GM19463 (cell line): ENCODE data around the gene PCGF3.
"Not testable (repeated sequence)": the region's sequence is repeated elsewhere in the genome, so short reads cannot be mapped to it uniquely, and the experiment has no call there.

Source experiments
- ATAC-seq: cut with Tn5 transposase; IDR thresholded peaks from one replicate; pipeline ENCODE4 v1.9.1; 2021; ENCODE audit warnings: mild to moderate bottlenecking, moderate library complexity; ENCODE audit not compliant: unreplicated experiment

PCGF3 gene

GRCh38 chr4:721261-722168 lies 15.9 kb downstream of the PCGF3 start:
- ATAC-seq, result no peak

- no peak for ATAC-seq
Measured at GRCh38 chr4:722169-722725, 16.6 kb downstream of the PCGF3 start.

- ATAC-seq, result no peak
Measured at GRCh38 chr4:722851-723360, 17.3 kb downstream of the PCGF3 start.

- ATAC-seq, result no peak
Measured at GRCh38 chr4:723751-724530, 18.3 kb downstream of the PCGF3 start.

- no peak for ATAC-seq
Measured at GRCh38 chr4:725391-726234, 20.0 kb downstream of the PCGF3 start.

- no peak for ATAC-seq
Measured at GRCh38 chr4:726235-726787, 20.7 kb downstream of the PCGF3 start.

- no peak for ATAC-seq
Measured at GRCh38 chr4:726838-727237, 21.2 kb downstream of the PCGF3 start.

GRCh38 chr4:727576-727975 lies 21.9 kb downstream of the PCGF3 start:
- ATAC-seq, result no peak

- ATAC-seq, result no peak
Measured at GRCh38 chr4:729336-730315, 24.0 kb downstream of the PCGF3 start.

GRCh38 chr4:730511-730910 lies 24.9 kb downstream of the PCGF3 start:
- no peak for ATAC-seq

- not testable (repeated sequence) for ATAC-seq
Measured at GRCh38 chr4:730946-731904, 25.6 kb downstream of the PCGF3 start.

GRCh38 chr4:731954-732353 lies 26.3 kb downstream of the PCGF3 start:
- not testable (repeated sequence) for ATAC-seq

- no peak for ATAC-seq
Measured at GRCh38 chr4:732486-732885, 26.9 kb downstream of the PCGF3 start.

GRCh38 chr4:732911-733630 lies 27.4 kb downstream of the PCGF3 start:
- no peak for ATAC-seq

GRCh38 chr4:733631-733980 lies 28.0 kb downstream of the PCGF3 start:
- ATAC-seq, result no peak

GRCh38 chr4:734075-734474 lies 28.4 kb downstream of the PCGF3 start:
- no peak for ATAC-seq

- ATAC-seq, result no peak
Measured at GRCh38 chr4:734951-735350, 29.3 kb downstream of the PCGF3 start.
